HepG2 (cell line): ENCODE data around the gene ZNF217. TPM values are rescaled to one million over a fixed set of nuclear protein-coding genes. Genes with fewer than 3 reads are reported as not detected.

Experiments
- ATAC-seq: fragments of 200-7000 bp; cut with Tn5 transposase; 3 replicates; pipeline ENCODE4 v1.9.1; 2020; ENCODE audit warnings: mild to moderate bottlenecking, moderate library complexity
- BruUV-seq: library from RNA; stranded (reverse); fragments of 400-500 nt; replicated peaks from 2 replicates; lab custom pipeline; 2021; lab: Mats Ljungman, UMichigan
- CTCF ChIA-PET: fragments of 300-600 bp; formaldehyde crosslinking; extraction: SDS; loops from one replicate; lab custom pipeline; 2021; ENCODE audit warnings: low total read pairs, inconsistent platforms, low intra/inter-chr PET ratio; lab: Yijun Ruan, JAX
- POLR2A ChIA-PET: fragments of 350-600 bp; sonication (Branson Sonifier 250); formaldehyde crosslinking; loops from one replicate; lab custom pipeline; 2020; ENCODE audit warnings: antibody characterized with exemption, inconsistent platforms; lab: Yijun Ruan, JAX
- DNase-seq: peaks from one replicate; pipeline ENCODE4 v3.0.0-alpha.2; 2015; ENCODE audit warnings: low spot score
- FAIRE-seq: peaks from 3 replicates; lab custom pipeline; 2011; peaks lifted over from hg19 to GRCh38; lab: Jason Lieb, UNC
- H2AFZ ChIP-seq: one replicate; pipeline ENCODE4 v1.6.1; 2011; ENCODE audit warnings: low read length, inconsistent platforms
- H3K27ac ChIP-seq: fragments of 300-600 bp; 3 replicates; pipeline ENCODE4 v1.8.0; 2011; ENCODE audit warnings: mixed run types, mild to moderate bottlenecking, mixed read lengths, low read length, inconsistent platforms; ENCODE audit not compliant: insufficient read depth; ENCODE audit errors: extremely low read length
- H3K27me3 ChIP-seq, 2 experiments: fragments of 200-600 bp in 1 of 2; 2 replicates in 1 of 2; 3 replicates in 1 of 2; pipeline versions ENCODE4 v1.6.0 to v1.8.0; 2011; ENCODE audit warnings: low read length in 2 of 2, mild to moderate bottlenecking in 2 of 2, moderate library complexity in 2 of 2, inconsistent platforms in 1 of 2; ENCODE audit not compliant: insufficient read depth in 2 of 2, control insufficient read depth in 1 of 2
- H3K36me3 ChIP-seq, 2 experiments: fragments of 200-600 bp in 1 of 2; replicated peaks in 1 of 2; 2 replicates in 1 of 2; 3 replicates in 1 of 2; pipeline versions ENCODE4 v1.5.1 to v1.8.0; 2011; ENCODE audit warnings: low read length in 2 of 2, inconsistent platforms in 1 of 2; ENCODE audit not compliant: insufficient read depth in 2 of 2, control insufficient read depth in 1 of 2
- H3K4me1 ChIP-seq: 2 replicates; pipeline ENCODE4 v1.5.1; 2012; ENCODE audit warnings: low read length, inconsistent platforms; ENCODE audit not compliant: insufficient read depth
- H3K4me2 ChIP-seq: 2 replicates; pipeline ENCODE4 v1.6.0; 2011; ENCODE audit warnings: low read depth, low read length, inconsistent platforms
- H3K4me3 ChIP-seq, 3 experiments: fragments of 200-600 bp in 1 of 3; sonication (generic), shearing (Covaris generic) in 1 of 3; replicated peaks in 1 of 3; 2 replicates each; pipeline ENCODE4 v1.5.1; 2011 to 2016; ENCODE audit warnings: low read length in 3 of 3, inconsistent platforms in 2 of 3, low read depth in 2 of 3, mild to moderate bottlenecking in 2 of 3, control low read depth in 1 of 3, mixed read lengths in 1 of 3; ENCODE audit not compliant: insufficient read depth in 1 of 3
- H3K79me2 ChIP-seq: one replicate; pipeline ENCODE4 v1.6.1; 2011; ENCODE audit warnings: low read length, inconsistent platforms; ENCODE audit not compliant: insufficient read depth
- H3K9ac ChIP-seq: 2 replicates; pipeline ENCODE4 v1.6.0; 2011; ENCODE audit warnings: mild to moderate bottlenecking, low read depth, low read length, inconsistent platforms; ENCODE audit not compliant: insufficient read depth
- H3K9me3 ChIP-seq: 2 replicates; pipeline ENCODE4 v1.5.1; 2012; ENCODE audit warnings: mild to moderate bottlenecking, low read length
- H4K20me1 ChIP-seq: 2 replicates; pipeline ENCODE4 v1.6.0; 2011; ENCODE audit warnings: inconsistent platforms, mild to moderate bottlenecking, low read length, moderate library complexity; ENCODE audit not compliant: insufficient read depth
- HNRNPUL1 ChIP-seq: fragments of 200-400 bp; formaldehyde crosslinking; IDR thresholded peaks from 2 replicates; pipeline ENCODE4 v1.6.1; 2017; ENCODE audit warnings: low read depth, mild to moderate bottlenecking, low read length, moderate library complexity
- HOXA9 ChIP-seq: sonication (generic); formaldehyde crosslinking; IDR thresholded peaks from 2 replicates; pipeline ENCODE4 v1.8.1; 2022; ENCODE audit warnings: missing genetic modification reagents, mild to moderate bottlenecking, moderate library complexity, borderline replicate concordance
- IRX3 ChIP-seq: sonication (generic); formaldehyde crosslinking; IDR thresholded peaks from 2 replicates; pipeline ENCODE4 v1.8.1; 2023; ENCODE audit warnings: mild to moderate bottlenecking, low read depth, missing genetic modification reagents, borderline replicate concordance
- JARID2 ChIP-seq: sonication (generic); formaldehyde crosslinking; IDR thresholded peaks from 2 replicates; pipeline ENCODE4 v1.8.1; 2023; ENCODE audit warnings: missing genetic modification reagents, inconsistent platforms; ENCODE audit not compliant: insufficient replicate concordance
- KDM4B ChIP-seq: sonication (generic); formaldehyde crosslinking; IDR thresholded peaks from 2 replicates; pipeline ENCODE4 v1.4.0; 2020; ENCODE audit warnings: missing genetic modification reagents
- NCOR1 ChIP-seq: fragments of 200-600 bp; sonication (generic); IDR thresholded peaks from 2 replicates; pipeline ENCODE4 v1.7.0; 2017; ENCODE audit warnings: antibody characterized with exemption, low read length, borderline replicate concordance
- SCMH1 ChIP-seq: sonication (generic); formaldehyde crosslinking; IDR thresholded peaks from 2 replicates; pipeline ENCODE4 v1.9.0; 2021; ENCODE audit warnings: missing genetic modification reagents, mild to moderate bottlenecking, borderline replicate concordance
- SP5 ChIP-seq: IDR thresholded peaks from 2 replicates; pipeline ENCODE4 v1.6.1; 2016; ENCODE audit warnings: low read depth, borderline replicate concordance
- ZBTB10 ChIP-seq: sonication (generic); formaldehyde crosslinking; IDR thresholded peaks from 2 replicates; pipeline ENCODE4 v1.4.0; 2020; ENCODE audit warnings: missing genetic modification reagents, borderline replicate concordance
- ZNF232 ChIP-seq: sonication (generic); formaldehyde crosslinking; IDR thresholded peaks from 2 replicates; pipeline ENCODE4 v1.4.0; 2020; ENCODE audit warnings: missing genetic modification reagents, borderline replicate concordance
- ZNF737 ChIP-seq: sonication (generic); formaldehyde crosslinking; IDR thresholded peaks from 2 replicates; pipeline ENCODE4 v1.5.0; 2020; ENCODE audit warnings: missing genetic modification reagents, mild to moderate bottlenecking, borderline replicate concordance
- ZSCAN21 ChIP-seq: sonication (generic); formaldehyde crosslinking; IDR thresholded peaks from 2 replicates; pipeline ENCODE4 v1.8.0; 2022; ENCODE audit warnings: mild to moderate bottlenecking, missing genetic modification reagents, moderate library complexity, borderline replicate concordance
- WGBS: methylation state at CpG from one replicate; pipeline ENCODE4 v1.1.6; 2017; ENCODE audit warnings: low lambda C conversion rate; 5-methylcytosine and 5-hydroxymethylcytosine counted together
- in situ Hi-C: cut with HindIII; loops from 2 replicates; pipeline ENCODE4 v1.10.0; 2017; ENCODE audit warnings: low pct_unique_long_range_greater_than_20kb; ENCODE audit not compliant: extremely low pct_ligation_motif_present
- intact Hi-C: fragments of 100-400 bp; cut with micrococcal nuclease; formaldehyde crosslinking; loops from one replicate; pipeline ENCODE4 v1.10.0; 2022; ENCODE audit not compliant: unreplicated experiment
- polyA plus RNA-seq, 8 experiments: library from polyadenylated mRNA; depleted of rRNA in 3 of 8; stranded (reverse) in 7 of 8; unstranded in 1 of 8; fragments of >200 nt; fragmentation: Illumina TruSeq in 4 of 8; extraction: Trizol in 4 of 8; gene quantifications; 2 replicates each; pipeline versions ENCODE4 v1.2.1 to v1.2.3, GENCODE V29; 2011 to 2016; ENCODE audit warnings: low read depth in 4 of 8, missing spikeins in 1 of 8, mixed read lengths in 1 of 8; ENCODE audit not compliant: insufficient read depth in 1 of 8
- total RNA-seq, 5 experiments: library from RNA; depleted of rRNA; stranded (reverse); fragments of >200 nt; fragmentation: Illumina TruSeq; extraction: Trizol; gene quantifications; 2 replicates each; pipeline ENCODE4 v1.2.3, GENCODE V29; 2016; ENCODE audit warnings: low read depth in 1 of 5
- TF ChIP-seq, protein P1 (sequence below): IDR thresholded peaks from 2 replicates; pipeline ENCODE4 v1.6.1; 2016; ENCODE audit warnings: missing compliant biosample characterization, missing genetic modification reagents, borderline replicate concordance

Gene ZNF217
- total and polyA plus RNA-seq, 2 of the 13 experiments (the other 11 are each of a cell fraction or from before 2014, with no cell fraction given) = 22.3 to 29.8 TPM

GRCh38 chr20:53594068-53595017 lies 704 bp upstream of the ZNF217 start (continued):
- TF ChIP-seq SP5 (CRISPR knock-in tag) = peak; percentile 65; the same call in 1 of the 2 replicates
- TF ChIP-seq IRX3 (CRISPR knock-in tag) = no peak; the same call in 1 of the 2 replicates
- TF ChIP-seq, protein P1, sequence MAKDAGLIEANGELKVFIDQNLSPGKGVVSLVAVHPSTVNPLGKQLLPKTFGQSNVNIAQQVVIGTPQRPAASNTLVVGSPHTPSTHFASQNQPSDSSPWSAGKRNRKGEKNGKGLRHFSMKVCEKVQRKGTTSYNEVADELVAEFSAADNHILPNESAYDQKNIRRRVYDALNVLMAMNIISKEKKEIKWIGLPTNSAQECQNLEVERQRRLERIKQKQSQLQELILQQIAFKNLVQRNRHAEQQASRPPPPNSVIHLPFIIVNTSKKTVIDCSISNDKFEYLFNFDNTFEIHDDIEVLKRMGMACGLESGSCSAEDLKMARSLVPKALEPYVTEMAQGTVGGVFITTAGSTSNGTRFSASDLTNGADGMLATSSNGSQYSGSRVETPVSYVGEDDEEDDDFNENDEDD (CRISPR knock-in tag) = peak; percentile 37
- no peak for TF ChIP-seq NCOR1

DNA sequence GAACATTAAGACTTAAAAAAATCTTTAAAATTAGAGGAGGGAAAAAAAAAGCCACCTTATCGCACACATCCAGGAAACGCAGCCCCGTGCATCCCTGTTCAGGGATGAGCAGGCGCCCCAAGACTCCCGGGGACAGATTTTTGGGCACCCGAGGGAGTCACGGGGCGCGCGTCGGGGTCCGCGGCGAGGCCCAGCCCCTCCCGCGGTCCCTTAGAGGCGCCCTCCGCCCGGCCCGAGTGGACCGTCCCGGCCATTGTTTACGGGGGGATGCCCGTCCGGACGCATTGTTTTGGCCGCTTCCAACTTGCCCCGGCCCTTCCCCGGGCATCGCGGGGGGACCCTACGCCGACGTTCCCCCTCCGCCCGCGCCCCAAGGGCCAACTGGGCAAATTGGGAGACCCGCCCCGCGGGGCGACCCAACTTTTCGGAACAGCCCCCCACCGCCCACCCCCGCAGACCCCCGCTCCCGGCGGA lies 610 bp downstream of the ZNF217 start:
- FAIRE-seq = no peak
- peak overlapping the region; percentile 89 for H3K9ac ChIP-seq
- peaks cover 57% of the 10 kb centered on the region for H3K79me2 ChIP-seq
- intact Hi-C loops = loop anchor here (1.0 kb wide), 1 partner anchor 49 kb away; no protein-coding TSS in a partner anchor
- peaks cover 43% of the 10 kb centered on the region for H3K4me1 ChIP-seq
- no peaks in the 10 kb centered on the region for H3K36me3 ChIP-seq
- ChIA-PET CTCF (interaction anchor here (2.5 kb wide), 1 partner anchor 14 kb away, joined by 18 read pairs; no protein-coding TSS in a partner anchor), POLR2A (interaction anchor here (0.7 to 9.2 kb wide), 28 partner anchors 12 to 540 kb away, joined by 3 to 164 read pairs (median 7); no protein-coding TSS in a partner anchor)
- no peaks in the 10 kb centered on the region; a peak in 1 of 5 replicates for H3K27me3 ChIP-seq
- no peak for DNase-seq
- peak; percentile 6 for ATAC-seq
- no peaks in the 10 kb centered on the region for H3K9me3 ChIP-seq
- H3K27ac ChIP-seq = peak overlapping the region; percentile 87
- H3K4me2 ChIP-seq = peak overlapping the region; percentile 76
- in situ Hi-C loops = no loop called here
- H4K20me1 ChIP-seq = no peaks in the 10 kb centered on the region; the same call in 1 of the 2 replicates
- no peak overlapping the region for H2AFZ ChIP-seq
- peak overlapping the region; percentile 90 to 98 (median 95) for H3K4me3 ChIP-seq
- WGBS = 0% methylated on average over 34 of the region's 47 CpGs
- BruUV-seq = TSS peak; percentile 27
- TF ChIP-seq ZSCAN21 = peak; percentile 17; the same call in 1 of the 2 replicates
- TF ChIP-seq ZBTB10 (CRISPR knock-in tag) = peak; percentile 74; the same call in 1 of the 2 replicates
- no peak for TF ChIP-seq HOXA9 (CRISPR knock-in tag)
- TF ChIP-seq ZNF232 = peak; percentile 49; the same call in 1 of the 2 replicates
- no peak for TF ChIP-seq JARID2 (CRISPR knock-in tag)
- no peak for TF ChIP-seq SCMH1 (CRISPR knock-in tag)
- no peak for TF ChIP-seq HNRNPUL1
- peak; percentile 63 for TF ChIP-seq KDM4B (CRISPR knock-in tag)
- no peak for TF ChIP-seq ZNF737 (CRISPR knock-in tag)
